ENCODE data around the gene MRFAP1L1. TPM values are rescaled to one million over a fixed set of nuclear protein-coding genes. Genes with fewer than 3 reads are reported as not detected.
"Not testable (repeated sequence)": the region's sequence is repeated elsewhere in the genome, so short reads cannot be mapped to it uniquely, and the experiment has no call there.

The MRFAP1L1 gene
- total RNA-seq, 4 donors from 2014 or later: 56.9 to 99.9 (median 71.7) TPM

GRCh38 chr4:6727081-6727942 lies 17.6 kb upstream of the MRFAP1L1 start:
- peaks cover 0 to 1% of the 10 kb centered on the region in 2 donors for H3K4me1 ChIP-seq
- H3K27ac ChIP-seq: no peak overlapping the region
- no peaks in the 10 kb centered on the region for H3K27me3 ChIP-seq
- no peak for DNase-seq
- no peak for TF ChIP-seq CTCF (IDR thresholded peaks at IDR 0.05)
- TF ChIP-seq POLR2A (IDR thresholded peaks at IDR 0.05): no peak
- H3K9me3 ChIP-seq: no peaks in the 10 kb centered on the region
- H3K36me3 ChIP-seq: no peaks in the 10 kb centered on the region
- intact Hi-C loops (cut with DNase I; ENCODE audit: low total_unique reads): no loop called here
- H3K4me3 ChIP-seq: no peak overlapping the region

- H3K36me3 ChIP-seq; H3K27me3 ChIP-seq; DNase-seq; intact Hi-C loops (cut with DNase I; ENCODE audit: low total_unique reads); H3K4me3 ChIP-seq; H3K9me3 ChIP-seq; H3K4me1 ChIP-seq; H3K27ac ChIP-seq: not testable (repeated sequence)
These were observed 15.8 kb upstream of the MRFAP1L1 start for GRCh38 chr4:6725427-6725961.

- Histone ChIP-seq H3K36me3 (no peaks in the 10 kb centered on the region), H3K27ac (no peak overlapping the region), H3K4me1 (no peaks in the 10 kb centered on the region), H3K4me3 (no peak overlapping the region), H3K9me3 (no peaks in the 10 kb centered on the region), H3K27me3 (no peaks in the 10 kb centered on the region)
- intact Hi-C loops (cut with DNase I; ENCODE audit: low total_unique reads): loop anchor here (5.0 kb wide), 1 partner anchor 148 kb away; no protein-coding TSS in a partner anchor
- DNase-seq: no peak
- TF ChIP-seq CTCF (IDR thresholded peaks at IDR 0.05) (no peak), POLR2A (IDR thresholded peaks at IDR 0.05) (no peak)
These were observed 14.9 kb upstream of the MRFAP1L1 start for GRCh38 chr4:6724421-6725111.

GRCh38 chr4:6723851-6724250 lies 14.2 kb upstream of the MRFAP1L1 start:
- Histone ChIP-seq H3K27me3 (no peaks in the 10 kb centered on the region), H3K9me3 (no peaks in the 10 kb centered on the region), H3K36me3 (no peaks in the 10 kb centered on the region), H3K27ac (no peak overlapping the region), H3K4me1 (no peaks in the 10 kb centered on the region), H3K4me3 (no peak overlapping the region)
- no peak for DNase-seq
- intact Hi-C loops (cut with DNase I; ENCODE audit: low total_unique reads): loop anchor here (5.0 kb wide), 1 partner anchor 148 kb away; no protein-coding TSS in a partner anchor
- TF ChIP-seq POLR2A (IDR thresholded peaks at IDR 0.05): no peak
- no peak for TF ChIP-seq CTCF (IDR thresholded peaks at IDR 0.05)

GRCh38 chr4:6722891-6723290 lies 13.2 kb upstream of the MRFAP1L1 start:
- Histone ChIP-seq H3K27ac (no peak overlapping the region), H3K36me3 (no peaks in the 10 kb centered on the region), H3K4me3 (no peak overlapping the region), H3K9me3 (no peaks in the 10 kb centered on the region), H3K27me3 (no peaks in the 10 kb centered on the region), H3K4me1 (peaks cover 0 to 3% of the 10 kb centered on the region in 2 donors)
- DNase-seq: no peak
- TF ChIP-seq POLR2A (IDR thresholded peaks at IDR 0.05) (no peak), CTCF (IDR thresholded peaks at IDR 0.05) (no peak)
- intact Hi-C loops (cut with DNase I; ENCODE audit: low total_unique reads): loop anchor here (5.0 kb wide), 1 partner anchor 149 kb away; no protein-coding TSS in a partner anchor

All from uterus (tissue), 4 donors.